Inferior parietal cortex (tissue), 1 donor: Measurements from ENCODE around the gene ITPR3.

Source experiments
- DNase-seq: peaks from one replicate; pipeline ENCODE4 v3.0.0-alpha.2; 2016; ENCODE audit errors: extremely low spot score

Gene ITPR3

DNA sequence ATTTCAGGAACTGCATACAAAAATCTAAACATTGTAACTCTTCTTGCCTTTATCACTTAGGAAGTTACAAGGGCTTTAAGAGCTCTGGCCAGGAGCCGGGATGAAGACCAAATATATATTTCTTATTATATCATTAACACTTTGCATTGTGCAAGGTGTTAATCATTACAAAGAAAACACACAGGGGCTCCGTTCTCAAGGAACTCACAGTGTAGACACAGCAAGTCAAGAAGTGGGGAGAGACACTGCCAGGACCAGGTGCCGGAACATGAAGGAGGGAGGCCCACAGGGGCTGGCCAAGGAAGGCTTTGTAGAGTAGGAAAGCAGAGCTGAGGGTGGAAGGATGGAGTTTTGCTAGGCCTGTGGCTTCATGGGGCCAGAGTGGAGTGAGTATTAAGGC is 17.4 kb downstream of the ITPR3 start:
- DNase-seq = no peak

DNA sequence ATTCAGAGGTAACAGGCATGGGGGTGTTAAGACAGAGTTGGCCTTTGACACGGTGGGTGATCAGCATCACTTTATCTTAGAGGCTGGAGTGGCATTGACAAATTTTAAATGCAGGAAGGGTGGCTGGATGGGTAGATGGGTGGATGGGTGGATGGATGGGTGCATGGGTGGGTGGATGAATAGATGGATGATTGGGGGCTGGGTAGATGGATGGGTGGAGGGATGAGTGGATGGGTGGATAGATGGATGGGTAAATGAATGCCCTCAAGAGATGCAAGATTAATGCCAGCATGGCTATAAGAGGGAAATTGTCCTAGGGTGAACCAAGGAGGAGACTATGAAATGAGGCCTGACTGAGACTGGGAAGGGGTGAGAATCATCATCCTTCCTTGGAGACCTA is 18.4 kb downstream of the ITPR3 start:
- DNase-seq = no peak

GRCh38 chr6:33640361-33640760 is 19.2 kb downstream of the ITPR3 start:
- DNase-seq = no peak

GRCh38 chr6:33641144-33641543 is 20.0 kb downstream of the ITPR3 start:
- no peak for DNase-seq

DNA sequence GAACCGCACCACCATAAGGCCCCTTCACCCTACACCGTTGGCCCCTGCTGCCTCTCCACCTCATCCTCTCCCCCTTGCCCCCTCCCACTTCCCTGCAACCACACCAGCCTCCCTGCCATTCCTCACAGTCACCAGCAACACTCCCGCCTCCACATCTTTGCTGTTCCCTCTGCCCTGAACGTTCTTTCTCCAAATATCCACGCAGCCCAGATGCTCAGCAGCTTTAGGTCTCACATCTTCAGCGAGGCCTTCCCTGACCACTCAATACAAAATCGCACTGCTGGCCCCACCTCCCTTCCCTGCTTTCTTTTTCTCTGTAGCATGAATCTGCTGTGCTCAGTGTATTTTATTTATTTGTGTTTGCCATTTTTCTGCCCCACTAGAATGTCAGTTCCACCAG is 20.5 kb downstream of the ITPR3 start:
- DNase-seq = no peak

GRCh38 chr6:33642897-33643296 is 21.8 kb downstream of the ITPR3 start:
- DNase-seq = no peak

GRCh38 chr6:33651403-33651802 is 30.3 kb downstream of the ITPR3 start:
- DNase-seq = no peak

DNA sequence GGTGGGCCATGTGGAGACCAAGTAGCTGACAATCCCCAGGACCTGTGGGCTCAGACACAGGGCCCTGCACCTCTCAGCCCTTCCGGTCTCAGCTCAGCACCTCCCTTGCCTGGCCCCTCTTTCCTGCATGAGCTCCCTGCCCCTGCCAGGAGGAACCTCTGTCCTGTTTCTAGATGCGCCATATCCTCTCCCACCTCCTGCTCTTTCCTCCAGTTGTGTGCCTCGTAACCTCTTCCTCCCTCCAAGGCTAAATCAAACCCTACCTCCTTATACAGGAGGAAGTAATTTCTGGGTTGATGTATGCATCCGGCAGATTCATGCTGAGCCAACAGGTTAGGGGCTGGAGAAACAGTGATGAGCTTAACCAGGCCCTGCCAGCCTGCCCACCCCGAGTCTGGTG is 30.9 kb downstream of the ITPR3 start:
- no peak for DNase-seq

DNA sequence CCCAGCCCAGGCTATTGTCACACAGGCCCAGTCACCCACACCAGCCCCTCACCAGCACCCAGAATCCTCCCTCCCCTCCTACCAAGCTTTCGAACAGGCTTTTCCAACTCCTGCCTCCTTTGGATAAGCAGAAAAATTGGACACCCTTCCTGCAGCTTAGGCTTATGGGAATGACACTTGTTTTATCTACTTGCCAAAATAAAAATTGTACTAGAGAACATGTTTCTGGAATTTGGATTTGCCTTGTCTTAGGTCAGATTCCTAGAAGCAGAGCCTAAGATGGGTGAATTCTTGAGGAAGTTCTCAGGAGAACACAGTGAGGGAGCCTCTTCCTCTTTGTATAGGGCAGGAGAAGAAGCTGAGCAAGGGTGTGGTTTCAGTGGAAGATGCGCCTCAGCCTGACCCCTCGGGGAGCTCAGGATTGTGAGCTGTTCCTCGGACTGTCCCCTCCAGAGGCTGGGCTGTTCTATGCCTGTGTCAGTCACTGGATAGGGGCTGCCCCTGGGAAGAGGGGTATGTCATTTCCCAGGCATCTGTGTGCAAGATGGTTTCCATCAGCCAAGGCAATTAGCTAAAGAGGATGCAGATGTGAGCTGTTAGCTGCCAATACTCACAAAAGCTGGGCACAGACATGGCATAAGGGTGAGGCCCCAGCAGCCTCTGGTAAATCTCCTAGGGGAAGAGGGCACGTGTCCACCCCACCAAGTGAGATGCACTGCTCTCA is 33.9 kb downstream of the ITPR3 start:
- DNase-seq = no peak

- DNase-seq = no peak
These were observed 35.7 kb downstream of the ITPR3 start for GRCh38 chr6:33656844-33657243.

DNA sequence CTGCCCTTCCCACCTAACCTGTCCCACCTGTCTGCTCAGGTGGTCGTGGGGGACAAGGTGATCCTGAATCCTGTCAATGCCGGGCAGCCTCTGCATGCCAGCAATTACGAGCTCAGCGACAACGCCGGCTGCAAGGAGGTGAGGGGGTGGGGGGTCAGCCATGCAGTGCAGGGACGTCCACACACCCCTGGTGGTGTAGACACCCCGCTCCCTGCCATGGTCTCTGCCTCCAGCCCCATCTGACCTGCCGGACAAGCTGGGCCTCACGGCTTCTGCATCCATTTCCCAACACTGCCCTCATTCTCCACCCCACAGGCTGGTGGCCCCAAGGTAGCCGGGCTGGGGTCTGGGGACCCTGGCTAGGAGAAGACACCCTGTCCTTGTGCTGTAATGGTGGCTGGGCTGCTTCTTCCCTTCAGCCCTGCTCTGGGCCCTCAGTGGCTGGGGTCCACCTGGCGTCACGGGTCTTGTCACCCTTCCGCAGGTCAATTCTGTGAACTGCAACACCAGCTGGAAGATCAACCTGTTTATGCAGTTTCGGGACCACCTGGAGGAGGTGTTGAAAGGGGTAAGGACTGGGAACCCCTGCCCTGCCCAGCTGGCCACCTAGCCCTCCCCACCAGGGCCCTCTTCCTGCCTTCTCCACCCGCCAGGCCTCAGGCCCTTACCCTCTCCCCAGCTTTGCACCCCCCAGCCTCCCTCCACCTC is 38.0 kb downstream of the ITPR3 start:
- DNase-seq = no peak

DNA sequence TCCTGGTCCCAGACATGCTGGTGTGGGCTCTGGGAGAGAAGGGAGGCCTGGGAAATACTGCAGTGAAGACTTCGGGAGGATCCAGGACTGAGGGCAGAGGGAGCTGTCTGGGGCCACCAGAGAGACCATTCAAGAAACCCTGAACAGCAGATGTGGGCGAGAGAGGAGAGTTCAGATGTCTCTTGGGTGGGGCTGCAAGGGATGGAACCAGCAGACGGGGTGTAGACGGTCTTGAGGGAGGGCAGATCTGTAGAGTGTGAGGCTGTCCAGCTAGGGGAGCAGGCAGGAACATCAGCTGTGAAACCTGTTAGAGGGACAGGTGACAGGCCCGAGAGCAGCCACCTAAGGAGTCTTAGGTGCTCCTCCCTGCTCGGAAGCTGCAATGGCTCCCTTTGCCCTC is 38.9 kb downstream of the ITPR3 start:
- DNase-seq = no peak

- no peak for DNase-seq
These were observed 40.1 kb downstream of the ITPR3 start for GRCh38 chr6:33661106-33661838.

DNA sequence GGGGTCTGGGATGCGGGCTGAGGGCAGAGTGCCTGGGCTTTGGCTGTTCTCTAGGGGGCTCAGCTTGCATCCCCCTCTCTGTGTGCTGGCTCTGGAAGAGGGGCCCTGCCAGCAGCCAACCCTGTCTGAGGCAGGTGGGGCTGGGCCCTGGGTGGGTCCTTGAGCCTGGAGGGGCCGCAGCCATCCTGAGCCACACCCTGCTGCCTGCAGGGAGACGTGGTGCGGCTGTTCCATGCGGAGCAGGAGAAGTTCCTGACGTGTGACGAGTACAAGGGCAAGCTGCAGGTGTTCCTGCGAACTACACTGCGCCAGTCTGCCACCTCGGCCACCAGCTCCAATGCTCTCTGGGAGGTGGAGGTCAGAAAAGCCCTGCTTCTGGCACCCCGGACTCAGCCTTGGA is 41.2 kb downstream of the ITPR3 start:
- no peak for DNase-seq

- DNase-seq = no peak
These were observed 41.9 kb downstream of the ITPR3 start for GRCh38 chr6:33663028-33663427.

DNA sequence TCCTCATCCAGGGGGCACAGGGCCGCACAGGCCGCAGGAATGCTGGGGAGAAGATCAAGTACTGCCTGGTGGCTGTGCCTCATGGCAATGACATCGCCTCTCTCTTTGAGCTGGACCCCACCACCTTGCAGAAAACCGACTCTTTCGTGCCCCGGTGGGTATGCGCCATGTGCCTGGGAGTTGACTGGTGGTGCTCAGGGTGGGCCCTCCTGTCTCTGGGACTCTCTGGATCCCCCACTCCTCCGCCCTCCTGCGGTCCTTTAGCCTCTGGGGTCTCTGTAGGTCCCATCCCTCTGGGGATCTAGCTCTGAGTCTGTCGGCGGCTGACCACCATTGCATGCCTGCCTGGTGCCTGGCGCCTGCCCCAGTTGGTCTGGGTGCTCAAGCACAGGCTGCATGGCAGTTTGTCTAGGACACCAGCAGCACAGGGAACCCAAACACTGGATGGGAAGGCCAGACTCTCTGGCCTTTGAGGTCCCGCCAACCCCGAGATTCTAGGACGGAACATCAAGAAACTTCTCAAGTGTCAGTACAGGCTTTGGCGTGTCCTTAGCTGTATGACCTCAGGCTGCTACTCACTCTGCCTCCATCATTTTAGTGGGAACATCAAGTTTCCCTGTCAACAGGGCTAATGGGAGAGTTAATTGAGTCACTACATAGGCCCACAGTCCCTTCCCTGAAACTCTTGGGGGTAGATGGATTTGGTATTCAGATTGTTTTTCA is 42.8 kb downstream of the ITPR3 start:
- no peak for DNase-seq

GRCh38 chr6:33664506-33665057 is 43.5 kb downstream of the ITPR3 start:
- no peak for DNase-seq

DNA sequence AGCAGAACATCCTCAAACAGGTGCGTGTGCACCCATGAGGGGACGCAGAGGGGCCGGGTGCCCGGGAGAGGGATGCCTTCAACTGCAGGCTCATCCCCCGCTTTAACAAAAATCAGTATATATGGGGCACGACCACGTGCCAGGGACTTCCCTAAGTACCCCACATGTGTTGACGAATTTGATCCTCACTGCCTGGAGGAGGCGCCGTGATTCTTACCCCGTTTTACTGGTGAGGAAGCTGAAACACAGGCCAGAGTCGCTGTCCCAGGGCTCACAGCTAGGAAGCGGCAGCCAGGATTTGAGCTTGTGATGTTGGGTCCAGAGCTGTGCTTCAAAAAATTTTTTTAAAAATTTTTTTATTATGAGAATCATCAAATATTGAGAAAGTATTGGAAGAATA is 44.8 kb downstream of the ITPR3 start:
- no peak for DNase-seq

- DNase-seq = no peak
These were observed 46.0 kb downstream of the ITPR3 start for GRCh38 chr6:33667072-33667471.

GRCh38 chr6:33667776-33668175 is 46.7 kb downstream of the ITPR3 start:
- no peak for DNase-seq

GRCh38 chr6:33668328-33668727 is 47.2 kb downstream of the ITPR3 start:
- no peak for DNase-seq

- no peak for DNase-seq
These were observed 47.8 kb downstream of the ITPR3 start for GRCh38 chr6:33668914-33669313.
